ENCODE measurements around the gene FARS2.

- no peak for TF ChIP-seq CTCF (conservative IDR thresholded peaks at IDR 0.05 in 1 of 2, IDR thresholded peaks at IDR 0.05 in 1 of 2; ENCODE audit: low read depth in 1 of 2, low read length in 2 of 2)
- TF ChIP-seq EZH2 (IDR thresholded peaks at IDR 0.05; ENCODE audit: low read length, missing control alignments), result no peak
Measured at GRCh38 chr6:5680095-5680494, 418.8 kb downstream of the FARS2 start.

Data from fibroblast of lung (primary cell).